ENCODE measurements around the gene ARL6.

The ARL6 gene

GRCh38 chr3:97742036-97742435, 22.5 kb upstream of the ARL6 start:
- Histone ChIP-seq H3F3A (ENCODE audit: insufficient read depth) (no peaks in the 10 kb centered on the region), H3K4me3 (ENCODE audit: insufficient read depth, low read length, poor library complexity, severe bottlenecking) (no peak overlapping the region), H3K4me2 (ENCODE audit: low read depth, low read length, poor library complexity, severe bottlenecking) (no peak overlapping the region), H3K27ac (ENCODE audit: low read depth, low read length) (no peak overlapping the region), H3K36me3 (ENCODE audit: low read length) (no peaks in the 10 kb centered on the region), H3K27me3 (ENCODE audit: low read length) (no peaks in the 10 kb centered on the region), H4K20me1 (ENCODE audit: low read depth, low read length) (no peaks in the 10 kb centered on the region), H2AFZ (ENCODE audit: low read depth, low read length, severe bottlenecking) (no peak overlapping the region), H3K9ac (ENCODE audit: low read length) (no peak overlapping the region), H3K79me2 (ENCODE audit: insufficient read depth, low read length) (no peaks in the 10 kb centered on the region), H3K9me3 (ENCODE audit: insufficient read depth, low read length) (no peaks in the 10 kb centered on the region), H3K9me2 (replicated peaks; ENCODE audit: insufficient read depth, low read length) (no peaks in the 10 kb centered on the region)
- TF ChIP-seq EZH2phosphoT487 (conservative IDR thresholded peaks at IDR 0.05; ENCODE audit: low read length): no peak
- TF ChIP-seq CTCF (IDR thresholded peaks at IDR 0.05; ENCODE audit: insufficient read depth, low read length, poor library complexity, severe bottlenecking): no peak

GRCh38 chr3:97744289-97744688, 20.3 kb upstream of the ARL6 start:
- Histone ChIP-seq H3F3A (ENCODE audit: insufficient read depth) (no peaks in the 10 kb centered on the region), H3K27me3 (ENCODE audit: low read length) (no peaks in the 10 kb centered on the region), H3K9me3 (ENCODE audit: insufficient read depth, low read length) (no peaks in the 10 kb centered on the region), H4K20me1 (ENCODE audit: low read depth, low read length) (no peaks in the 10 kb centered on the region), H3K9me2 (replicated peaks; ENCODE audit: insufficient read depth, low read length) (no peaks in the 10 kb centered on the region), H3K79me2 (ENCODE audit: insufficient read depth, low read length) (no peaks in the 10 kb centered on the region), H3K4me3 (ENCODE audit: insufficient read depth, low read length, poor library complexity, severe bottlenecking) (no peak overlapping the region), H3K36me3 (ENCODE audit: low read length) (no peaks in the 10 kb centered on the region), H3K27ac (ENCODE audit: low read depth, low read length) (no peak overlapping the region), H2AFZ (ENCODE audit: low read depth, low read length, severe bottlenecking) (no peak overlapping the region), H3K9ac (ENCODE audit: low read length) (no peak overlapping the region), H3K4me2 (ENCODE audit: low read depth, low read length, poor library complexity, severe bottlenecking) (no peak overlapping the region)
- TF ChIP-seq EZH2phosphoT487 (conservative IDR thresholded peaks at IDR 0.05; ENCODE audit: low read length) (no peak), CTCF (IDR thresholded peaks at IDR 0.05; ENCODE audit: insufficient read depth, low read length, poor library complexity, severe bottlenecking) (no peak)

- Histone ChIP-seq H3K36me3 (ENCODE audit: low read length) (no peaks in the 10 kb centered on the region), H3F3A (ENCODE audit: insufficient read depth) (no peaks in the 10 kb centered on the region), H4K20me1 (ENCODE audit: low read depth, low read length) (no peaks in the 10 kb centered on the region), H3K9ac (ENCODE audit: low read length) (peak overlapping the region; percentile 60), H3K27ac (ENCODE audit: low read depth, low read length) (peak overlapping the region; percentile 54), H2AFZ (ENCODE audit: low read depth, low read length, severe bottlenecking) (peak overlapping the region; percentile 99), H3K27me3 (ENCODE audit: low read length) (no peaks in the 10 kb centered on the region), H3K79me2 (ENCODE audit: insufficient read depth, low read length) (no peaks in the 10 kb centered on the region), H3K4me2 (ENCODE audit: low read depth, low read length, poor library complexity, severe bottlenecking) (peak overlapping the region; percentile 94), H3K9me2 (replicated peaks; ENCODE audit: insufficient read depth, low read length) (no peaks in the 10 kb centered on the region), H3K9me3 (ENCODE audit: insufficient read depth, low read length) (no peaks in the 10 kb centered on the region), H3K4me3 (ENCODE audit: insufficient read depth, low read length, poor library complexity, severe bottlenecking) (peak overlapping the region; percentile 85)
- no peak for TF ChIP-seq CTCF (IDR thresholded peaks at IDR 0.05; ENCODE audit: insufficient read depth, low read length, poor library complexity, severe bottlenecking)
- no peak for TF ChIP-seq EZH2phosphoT487 (conservative IDR thresholded peaks at IDR 0.05; ENCODE audit: low read length)
Observed at GRCh38 chr3:97763586-97764406, 762 bp upstream of the ARL6 start.

Data from SU-DHL-6 (cell line).